Esophagus muscularis mucosa (tissue), 4 donors: ENCODE data around the gene ADNP.

Source experiments
- EP300 ChIP-seq: sonication (generic); formaldehyde crosslinking; IDR thresholded peaks from one replicate; pipeline ENCODE4 v1.6.1; 2017; ENCODE audit warnings: antibody characterized with exemption
- POLR2A ChIP-seq: fragments of 450-650 bp; IDR thresholded peaks from one replicate; pipeline ENCODE4 v1.6.1; 2017; ENCODE audit warnings: antibody characterized with exemption, moderate library complexity, mild to moderate bottlenecking, low read depth
- POLR2AphosphoS5 ChIP-seq, 2 donors: sonication (generic); formaldehyde crosslinking; IDR thresholded peaks; one replicate each; pipeline ENCODE4 v1.6.1; 2017; ENCODE audit warnings: antibody characterized with exemption in 2 of 2
- TF ChIP-seq, protein P1 (sequence below), 3 experiments: fragments of 200-600 bp in 2 of 3; fragments of 450-650 bp in 1 of 3; sonication (generic) in 2 of 3; IDR thresholded peaks; one replicate each; pipeline ENCODE4 v1.5.1; 2017 to 2019; ENCODE audit warnings: antibody characterized with exemption in 3 of 3, mild to moderate bottlenecking in 2 of 3, moderate library complexity in 1 of 3

DNA sequence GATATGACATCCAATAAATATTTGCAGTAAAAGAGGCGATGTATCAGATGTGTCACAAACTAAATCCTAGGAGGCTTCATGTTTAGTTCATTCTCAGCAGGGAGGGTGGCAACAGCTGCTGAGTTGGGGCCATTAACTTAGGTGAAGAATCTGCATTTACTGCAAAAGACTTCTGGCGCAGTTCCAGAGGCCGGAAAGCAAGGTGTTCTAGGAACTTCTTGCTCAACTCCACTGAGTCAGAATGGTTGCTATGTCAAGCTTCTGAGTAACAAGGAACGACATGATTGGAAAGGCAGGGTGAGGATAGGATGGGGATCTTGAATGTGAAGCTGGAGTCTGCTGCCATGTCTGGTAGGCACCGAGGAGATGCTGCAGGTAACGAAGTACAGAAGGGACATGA lies 11.7 kb downstream of the ADNP start:
- TF ChIP-seq, protein P1, sequence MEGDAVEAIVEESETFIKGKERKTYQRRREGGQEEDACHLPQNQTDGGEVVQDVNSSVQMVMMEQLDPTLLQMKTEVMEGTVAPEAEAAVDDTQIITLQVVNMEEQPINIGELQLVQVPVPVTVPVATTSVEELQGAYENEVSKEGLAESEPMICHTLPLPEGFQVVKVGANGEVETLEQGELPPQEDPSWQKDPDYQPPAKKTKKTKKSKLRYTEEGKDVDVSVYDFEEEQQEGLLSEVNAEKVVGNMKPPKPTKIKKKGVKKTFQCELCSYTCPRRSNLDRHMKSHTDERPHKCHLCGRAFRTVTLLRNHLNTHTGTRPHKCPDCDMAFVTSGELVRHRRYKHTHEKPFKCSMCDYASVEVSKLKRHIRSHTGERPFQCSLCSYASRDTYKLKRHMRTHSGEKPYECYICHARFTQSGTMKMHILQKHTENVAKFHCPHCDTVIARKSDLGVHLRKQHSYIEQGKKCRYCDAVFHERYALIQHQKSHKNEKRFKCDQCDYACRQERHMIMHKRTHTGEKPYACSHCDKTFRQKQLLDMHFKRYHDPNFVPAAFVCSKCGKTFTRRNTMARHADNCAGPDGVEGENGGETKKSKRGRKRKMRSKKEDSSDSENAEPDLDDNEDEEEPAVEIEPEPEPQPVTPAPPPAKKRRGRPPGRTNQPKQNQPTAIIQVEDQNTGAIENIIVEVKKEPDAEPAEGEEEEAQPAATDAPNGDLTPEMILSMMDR (IDR thresholded peaks at IDR 0.05) = no peak
- no peak for TF ChIP-seq POLR2A
- peak in 1 of 2 donors; percentile 64 for TF ChIP-seq POLR2AphosphoS5 (IDR thresholded peaks at IDR 0.05)
- TF ChIP-seq EP300 = no peak
